Uterus (tissue), 2 donors: ENCODE results near the gene KRTAP5-7.

ENCODE experiments used
- CTCF ChIP-seq, 4 experiments: fragments of 200-600 bp in 2 of 4; fragments of 450-650 bp in 2 of 4; sonication (generic) in 2 of 4; IDR thresholded peaks; one replicate each; pipeline ENCODE4 v1.5.1; 2016 to 2019; ENCODE audit warnings: antibody characterized with exemption in 4 of 4, mild to moderate bottlenecking in 2 of 4, moderate library complexity in 1 of 4
- POLR2A ChIP-seq, 2 donors: fragments of 450-650 bp; IDR thresholded peaks; one replicate each; pipeline ENCODE4 v1.6.1; 2016; ENCODE audit warnings: antibody characterized with exemption in 2 of 2, mild to moderate bottlenecking in 1 of 2, moderate library complexity in 1 of 2

- TF ChIP-seq CTCF (IDR thresholded peaks at IDR 0.05) (no peak), POLR2A (IDR thresholded peaks at IDR 0.05) (no peak)
These were observed 48.6 kb upstream of the KRTAP5-7 start for GRCh38 chr11:71478528-71478840.
